Measurements from ENCODE around the gene IGFL4.

GRCh38 chr19:45990113-45990728 lies 50.6 kb downstream of the IGFL4 start:
- TF ChIP-seq GMEB1 (CRISPR knock-in tag; IDR thresholded peaks at IDR 0.05) (no peak), NFATC3 (IDR thresholded peaks at IDR 0.05) (no peak), ETV6 (IDR thresholded peaks at IDR 0.05; ENCODE audit: borderline replicate concordance in 1 of 2, low read depth in 2 of 2, low read length in 1 of 2) (no peak), ETV6 (CRISPR knock-in tag; IDR thresholded peaks at IDR 0.05; ENCODE audit: borderline replicate concordance) (no peak), POLR2A (conservative IDR thresholded peaks at IDR 0.05) (no peak), ZNF766 (CRISPR knock-in tag; conservative IDR thresholded peaks at IDR 0.05) (no peak), ZNF146 (CRISPR knock-in tag; IDR thresholded peaks at IDR 0.05; ENCODE audit: unreplicated experiment) (no peak), REST (IDR thresholded peaks at IDR 0.05; ENCODE audit: borderline replicate concordance) (no peak), REST (CRISPR knock-in tag; IDR thresholded peaks at IDR 0.05; ENCODE audit: low read depth) (no peak)
